DOHH2 (cell line): ENCODE results near the gene SOAT2.

Experiments used
- EZH2phosphoT487 ChIP-seq: fragments of 200-600 bp; sonication (generic); IDR thresholded peaks from 2 replicates; pipeline ENCODE4 v1.6.1; 2017; ENCODE audit warnings: borderline replicate concordance, mild to moderate bottlenecking, antibody characterized with exemption, low read length, moderate library complexity, mixed read lengths
- TF ChIP-seq, protein P1 (sequence below): fragments of 200-600 bp; sonication (generic); IDR thresholded peaks from one replicate; pipeline ENCODE4 v1.5.1; 2014; ENCODE audit warnings: antibody characterized with exemption, mild to moderate bottlenecking, low read depth, low read length; ENCODE audit not compliant: poor library complexity, severe bottlenecking

DNA sequence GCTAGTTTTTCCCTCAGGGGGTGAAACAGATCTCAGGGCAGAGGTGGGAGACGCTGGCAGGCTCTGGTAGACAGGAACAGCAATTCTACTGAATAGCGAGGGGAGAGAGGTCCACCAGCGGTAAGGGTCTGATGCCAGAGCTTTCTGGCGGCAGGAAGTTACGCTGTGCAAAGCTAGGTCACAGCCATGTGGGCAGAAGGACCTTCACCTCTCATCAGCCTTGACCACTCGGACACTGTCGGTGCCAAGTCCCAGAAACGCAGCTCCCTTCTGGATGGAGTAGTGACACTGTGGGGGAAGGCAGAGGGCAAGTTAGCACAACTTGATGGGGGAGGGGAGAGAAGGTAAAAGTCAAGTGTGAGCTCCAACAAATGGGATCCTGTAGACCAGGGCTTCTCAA lies 66.9 kb downstream of the SOAT2 start:
- TF ChIP-seq, protein P1, sequence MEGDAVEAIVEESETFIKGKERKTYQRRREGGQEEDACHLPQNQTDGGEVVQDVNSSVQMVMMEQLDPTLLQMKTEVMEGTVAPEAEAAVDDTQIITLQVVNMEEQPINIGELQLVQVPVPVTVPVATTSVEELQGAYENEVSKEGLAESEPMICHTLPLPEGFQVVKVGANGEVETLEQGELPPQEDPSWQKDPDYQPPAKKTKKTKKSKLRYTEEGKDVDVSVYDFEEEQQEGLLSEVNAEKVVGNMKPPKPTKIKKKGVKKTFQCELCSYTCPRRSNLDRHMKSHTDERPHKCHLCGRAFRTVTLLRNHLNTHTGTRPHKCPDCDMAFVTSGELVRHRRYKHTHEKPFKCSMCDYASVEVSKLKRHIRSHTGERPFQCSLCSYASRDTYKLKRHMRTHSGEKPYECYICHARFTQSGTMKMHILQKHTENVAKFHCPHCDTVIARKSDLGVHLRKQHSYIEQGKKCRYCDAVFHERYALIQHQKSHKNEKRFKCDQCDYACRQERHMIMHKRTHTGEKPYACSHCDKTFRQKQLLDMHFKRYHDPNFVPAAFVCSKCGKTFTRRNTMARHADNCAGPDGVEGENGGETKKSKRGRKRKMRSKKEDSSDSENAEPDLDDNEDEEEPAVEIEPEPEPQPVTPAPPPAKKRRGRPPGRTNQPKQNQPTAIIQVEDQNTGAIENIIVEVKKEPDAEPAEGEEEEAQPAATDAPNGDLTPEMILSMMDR = no peak
- no peak for TF ChIP-seq EZH2phosphoT487
